Mesenchymal stem cell (in vitro differentiated cells and primary cell): ENCODE data around the gene TM4SF18.

Experiments used
- DNase-seq: peaks from one replicate; pipeline ENCODE4 v3.0.0-alpha.2; 2013
- H2AFZ ChIP-seq: one replicate; pipeline ENCODE4 v1.6.1; 2013; ENCODE audit warnings: low read depth, mild to moderate bottlenecking, control low read depth, inconsistent platforms, low read length, moderate library complexity
- H2AK5ac ChIP-seq: 2 replicates; pipeline ENCODE4 v1.6.1; 2013; ENCODE audit warnings: low read length, moderate library complexity, mild to moderate bottlenecking, inconsistent platforms; ENCODE audit not compliant: severe bottlenecking
- H2BK120ac ChIP-seq: one replicate; pipeline ENCODE4 v1.6.1; 2013; ENCODE audit warnings: low read depth, mild to moderate bottlenecking, inconsistent platforms, low read length, moderate library complexity
- H2BK12ac ChIP-seq, 2 experiments: one replicate each; pipeline ENCODE4 v1.6.1; 2013; ENCODE audit warnings: inconsistent platforms in 2 of 2, low read length in 2 of 2, mild to moderate bottlenecking in 2 of 2, moderate library complexity in 2 of 2, control low read depth in 1 of 2
- H2BK15ac ChIP-seq: one replicate; pipeline ENCODE4 v1.6.1; 2013; ENCODE audit warnings: mild to moderate bottlenecking, low read depth, inconsistent platforms; ENCODE audit not compliant: poor library complexity, severe bottlenecking
- H2BK5ac ChIP-seq: 2 replicates; pipeline ENCODE4 v1.6.1; 2013; ENCODE audit warnings: low read depth, mild to moderate bottlenecking, low read length, control low read depth, inconsistent platforms; ENCODE audit not compliant: poor library complexity, severe bottlenecking
- H3K14ac ChIP-seq, 2 experiments: one replicate each; pipeline ENCODE4 v1.6.1; 2013; ENCODE audit warnings: inconsistent platforms in 2 of 2, low read length in 2 of 2, control low read depth in 1 of 2, mild to moderate bottlenecking in 1 of 2, moderate library complexity in 1 of 2
- H3K18ac ChIP-seq, 2 experiments: one replicate each; pipeline ENCODE4 v1.6.1; 2013; ENCODE audit warnings: inconsistent platforms in 2 of 2, low read length in 2 of 2, control low read depth in 1 of 2, low read depth in 1 of 2, mild to moderate bottlenecking in 1 of 2
- H3K23ac ChIP-seq, 2 experiments: one replicate each; pipeline ENCODE4 v1.6.1; 2013; ENCODE audit warnings: inconsistent platforms in 2 of 2, low read length in 2 of 2, mild to moderate bottlenecking in 2 of 2, moderate library complexity in 2 of 2, control low read depth in 1 of 2
- H3K27ac ChIP-seq: 2 replicates; pipeline ENCODE4 v1.5.1; 2013; ENCODE audit warnings: mild to moderate bottlenecking, moderate library complexity, low read length, control low read depth, inconsistent platforms; ENCODE audit not compliant: poor library complexity, severe bottlenecking
- H3K27me3 ChIP-seq, 2 experiments: 2 replicates each; pipeline versions ENCODE4 v1.6.1 to v1.7.0; 2013; ENCODE audit warnings: low read length in 2 of 2, mild to moderate bottlenecking in 2 of 2, moderate library complexity in 2 of 2, control low read depth in 1 of 2, inconsistent platforms in 1 of 2; ENCODE audit not compliant: control insufficient read depth in 1 of 2, insufficient read depth in 1 of 2
- H3K36me3 ChIP-seq, 2 experiments: 2 replicates each; pipeline versions ENCODE4 v1.6.1 to v1.7.0; 2013; ENCODE audit warnings: low read length in 2 of 2, control low read depth in 1 of 2, inconsistent platforms in 1 of 2, low read depth in 1 of 2, mild to moderate bottlenecking in 1 of 2; ENCODE audit not compliant: insufficient read depth in 2 of 2, control insufficient read depth in 1 of 2
- H3K4ac ChIP-seq, 2 experiments: one replicate each; pipeline ENCODE4 v1.6.1; 2013; ENCODE audit warnings: inconsistent platforms in 2 of 2, low read length in 2 of 2, mild to moderate bottlenecking in 2 of 2, moderate library complexity in 2 of 2, control low read depth in 1 of 2, low read depth in 1 of 2
- H3K4me1 ChIP-seq: 2 replicates; pipeline ENCODE4 v1.6.1; 2013; ENCODE audit warnings: low read depth, low read length, control low read depth; ENCODE audit not compliant: control insufficient read depth, insufficient read depth
- H3K4me2 ChIP-seq: 2 replicates; pipeline ENCODE4 v1.6.1; 2013; ENCODE audit warnings: low read length, mild to moderate bottlenecking, inconsistent platforms; ENCODE audit not compliant: poor library complexity, severe bottlenecking
- H3K4me3 ChIP-seq, 2 experiments: 2 replicates each; pipeline versions ENCODE4 v1.5.1 to v1.7.0; 2013; ENCODE audit warnings: low read length in 2 of 2, mild to moderate bottlenecking in 2 of 2, control low read depth in 1 of 2, low read depth in 1 of 2; ENCODE audit not compliant: insufficient read depth in 1 of 2
- H3K79me1 ChIP-seq: replicated peaks from 2 replicates; pipeline ENCODE4 v1.6.1; 2013; ENCODE audit warnings: mild to moderate bottlenecking, control low read depth, low read length, inconsistent platforms; ENCODE audit not compliant: poor library complexity, severe bottlenecking
- H3K9ac ChIP-seq: 2 replicates; pipeline ENCODE4 v1.7.0; 2013; ENCODE audit warnings: mild to moderate bottlenecking, low read length, moderate library complexity
- H3K9me3 ChIP-seq: 2 replicates; pipeline ENCODE4 v1.7.0; 2013; ENCODE audit warnings: mild to moderate bottlenecking, low read length; ENCODE audit not compliant: control insufficient read depth
- H4K8ac ChIP-seq: one replicate; pipeline ENCODE4 v1.6.1; 2013; ENCODE audit warnings: inconsistent platforms, mild to moderate bottlenecking, low read length, moderate library complexity
- H4K91ac ChIP-seq: one replicate; pipeline ENCODE4 v1.6.1; 2013; ENCODE audit warnings: mild to moderate bottlenecking, low read length, inconsistent platforms
- WGBS: methylation state at CpG from one replicate; pipeline ENCODE4 v1.1.7; 2013; ENCODE audit warnings: mixed read lengths; 5-methylcytosine and 5-hydroxymethylcytosine counted together

TM4SF18 gene

GRCh38 chr3:149315694-149316093 lies 17.7 kb downstream of the TM4SF18 start:
- peak overlapping the region; percentile 93 for H3K27ac ChIP-seq
- H3K18ac ChIP-seq, result peak overlapping the region in 1 of 2 experiments; percentile 21
- no peak overlapping the region for H3K23ac ChIP-seq
- H3K79me1 ChIP-seq, result no peaks in the 10 kb centered on the region
- DNase-seq, result no peak
- no peaks in the 10 kb centered on the region for H3K27me3 ChIP-seq
- H2BK12ac ChIP-seq, result peak overlapping the region in 1 of 2 experiments; percentile 84
- no peak overlapping the region for H4K91ac ChIP-seq
- no peak overlapping the region for H3K4me3 ChIP-seq
- peak overlapping the region; percentile 0 for H2BK5ac ChIP-seq
- H3K4me1 ChIP-seq, result peaks cover 5% of the 10 kb centered on the region
- no peak overlapping the region for H3K4ac ChIP-seq
- peak overlapping the region; percentile 73 for H2BK120ac ChIP-seq
- H2AFZ ChIP-seq, result no peak overlapping the region
- H3K36me3 ChIP-seq, result no peaks in the 10 kb centered on the region
- H3K9ac ChIP-seq, result peak overlapping the region; percentile 77
- H3K14ac ChIP-seq, result peak overlapping the region in 1 of 2 experiments; percentile 36
- H2AK5ac ChIP-seq, result peak overlapping the region; percentile 59
- no peak overlapping the region for H3K4me2 ChIP-seq
- peak overlapping the region; percentile 52 for H2BK15ac ChIP-seq
- H4K8ac ChIP-seq, result no peak overlapping the region
- H3K9me3 ChIP-seq, result no peaks in the 10 kb centered on the region
- WGBS, result 100% methylated on average over 1 of the region's 3 CpGs

- no peak overlapping the region for H3K14ac ChIP-seq
- H2BK5ac ChIP-seq, result no peak overlapping the region
- peak overlapping the region; percentile 59 for H2AK5ac ChIP-seq
- no peak overlapping the region for H4K91ac ChIP-seq
- no peak overlapping the region for H2AFZ ChIP-seq
- peak overlapping the region; percentile 77 for H3K9ac ChIP-seq
- H3K4me3 ChIP-seq, result no peak overlapping the region
- no peak overlapping the region for H3K23ac ChIP-seq
- no peak overlapping the region for H2BK15ac ChIP-seq
- DNase-seq, result peak; percentile 80
- peak overlapping the region; percentile 93 for H3K27ac ChIP-seq
- peaks cover 5% of the 10 kb centered on the region for H3K4me1 ChIP-seq
- H3K4ac ChIP-seq, result no peak overlapping the region
- H2BK120ac ChIP-seq, result peak overlapping the region; percentile 49
- H3K18ac ChIP-seq, result peak overlapping the region; percentile 44 to 62
- 61% methylated on average over 5 of the region's 7 CpGs for WGBS
- H3K4me2 ChIP-seq, result no peak overlapping the region
- no peaks in the 10 kb centered on the region for H3K79me1 ChIP-seq
- H2BK12ac ChIP-seq, result no peak overlapping the region
- H3K27me3 ChIP-seq, result no peaks in the 10 kb centered on the region
- H4K8ac ChIP-seq, result peak overlapping the region; percentile 80
- H3K9me3 ChIP-seq, result no peaks in the 10 kb centered on the region
- H3K36me3 ChIP-seq, result no peaks in the 10 kb centered on the region
Observed at GRCh38 chr3:149314807-149315578, 18.4 kb downstream of the TM4SF18 start.

- H2BK5ac ChIP-seq, result no peak overlapping the region
- H3K4me3 ChIP-seq, result no peak overlapping the region
- no peaks in the 10 kb centered on the region for H3K27me3 ChIP-seq
- no peaks in the 10 kb centered on the region for H3K36me3 ChIP-seq
- H3K4me1 ChIP-seq, result peaks cover 2% of the 10 kb centered on the region
- H2AFZ ChIP-seq, result no peak overlapping the region
- no peak overlapping the region for H2BK12ac ChIP-seq
- H2BK15ac ChIP-seq, result no peak overlapping the region
- no peak overlapping the region for H3K18ac ChIP-seq
- H4K8ac ChIP-seq, result no peak overlapping the region
- H2BK120ac ChIP-seq, result no peak overlapping the region
- H3K79me1 ChIP-seq, result no peaks in the 10 kb centered on the region
- H3K9ac ChIP-seq, result no peak overlapping the region
- no peaks in the 10 kb centered on the region for H3K9me3 ChIP-seq
- H3K4ac ChIP-seq, result no peak overlapping the region
- WGBS, result 94% methylated on average over 1 of the region's 1 CpG
- H3K14ac ChIP-seq, result no peak overlapping the region
- no peak overlapping the region for H4K91ac ChIP-seq
- no peak overlapping the region for H3K4me2 ChIP-seq
- H3K23ac ChIP-seq, result no peak overlapping the region
- no peak overlapping the region for H2AK5ac ChIP-seq
- H3K27ac ChIP-seq, result no peak overlapping the region
- DNase-seq, result no peak
Observed at GRCh38 chr3:149313542-149313941, 19.9 kb downstream of the TM4SF18 start.

GRCh38 chr3:149310796-149311534 lies 22.5 kb downstream of the TM4SF18 start:
- Histone ChIP-seq H4K91ac (no peak overlapping the region), H2AK5ac (peak overlapping the region; percentile 1), H3K4ac (no peak overlapping the region), H3K79me1 (no peaks in the 10 kb centered on the region), H3K36me3 (no peaks in the 10 kb centered on the region), H3K27ac (no peak overlapping the region), H2BK12ac (peak overlapping the region in 1 of 2 experiments; percentile 2), H3K23ac (no peak overlapping the region), H2BK120ac (no peak overlapping the region), H3K4me3 (no peak overlapping the region), H3K9ac (peak overlapping the region; percentile 17), H2AFZ (no peak overlapping the region), H3K4me2 (no peak overlapping the region), H3K14ac (no peak overlapping the region), H4K8ac (no peak overlapping the region), H3K18ac (peak overlapping the region in 1 of 2 experiments; percentile 1), H3K27me3 (no peaks in the 10 kb centered on the region), H3K4me1 (peaks cover 2% of the 10 kb centered on the region), H3K9me3 (no peaks in the 10 kb centered on the region), H2BK15ac (no peak overlapping the region), H2BK5ac (no peak overlapping the region)
- 99% methylated on average over 5 of the region's 7 CpGs for WGBS
- DNase-seq, result no peak
